Keratinocyte (primary cell): ENCODE data around the gene HMCN1. TPM values are rescaled to one million over a fixed set of nuclear protein-coding genes. Genes with fewer than 3 reads are reported as not detected.

Source experiments
- DNase-seq: peaks from one replicate; pipeline ENCODE4 v3.0.0-alpha.2; 2011; ENCODE audit warnings: low read depth, missing footprints, low spot score
- FAIRE-seq: peaks from 2 replicates; lab custom pipeline; 2011; peaks lifted over from hg19 to GRCh38; lab: Jason Lieb, UNC
- H2AFZ ChIP-seq: 2 replicates; pipeline ENCODE4 v1.6.0; 2012; ENCODE audit warnings: low read length, control low read depth, inconsistent platforms; ENCODE audit not compliant: control insufficient read depth
- H3K27ac ChIP-seq: 2 replicates; pipeline ENCODE4 v1.5.1; 2011; ENCODE audit warnings: low read length; ENCODE audit not compliant: control insufficient read depth, insufficient read depth
- H3K27me3 ChIP-seq: 3 replicates; pipeline ENCODE4 v1.6.0; 2011; ENCODE audit warnings: low read length; ENCODE audit not compliant: control insufficient read depth, insufficient read depth; ENCODE audit errors: extremely low read depth
- H3K36me3 ChIP-seq, 2 experiments: 2 replicates in 1 of 2; 3 replicates in 1 of 2; pipeline ENCODE4 v1.5.1; 2011; ENCODE audit warnings: low read length in 2 of 2, mild to moderate bottlenecking in 1 of 2; ENCODE audit not compliant: control insufficient read depth in 2 of 2, insufficient read depth in 2 of 2; ENCODE audit errors: extremely low read depth in 1 of 2
- H3K4me1 ChIP-seq: 3 replicates; pipeline ENCODE4 v1.5.1; 2011; ENCODE audit warnings: low read length; ENCODE audit not compliant: control insufficient read depth, insufficient read depth; ENCODE audit errors: extremely low read depth
- H3K4me2 ChIP-seq: 3 replicates; pipeline ENCODE4 v1.6.0; 2011; ENCODE audit warnings: low read depth, low read length; ENCODE audit not compliant: control insufficient read depth, insufficient read depth; ENCODE audit errors: extremely low read depth
- H3K4me3 ChIP-seq, 3 experiments: fragments of 200-600 bp in 1 of 3; sonication (generic) in 1 of 3; 2 replicates in 2 of 3; 3 replicates in 1 of 3; pipeline ENCODE4 v1.5.1; 2011 to 2016; ENCODE audit warnings: low read length in 3 of 3, mild to moderate bottlenecking in 3 of 3, control low read depth in 2 of 3, inconsistent platforms in 1 of 3, low read depth in 1 of 3, mixed read lengths in 1 of 3, mixed run types in 1 of 3, moderate library complexity in 1 of 3; ENCODE audit not compliant: control insufficient read depth in 2 of 3, insufficient read depth in 2 of 3; ENCODE audit errors: extremely low read depth in 1 of 3
- H3K79me2 ChIP-seq: 2 replicates; pipeline ENCODE4 v1.6.0; 2012; ENCODE audit warnings: low read length; ENCODE audit not compliant: control insufficient read depth, insufficient read depth
- H3K9ac ChIP-seq: 3 replicates; pipeline ENCODE4 v1.6.0; 2011; ENCODE audit warnings: low read length; ENCODE audit not compliant: control insufficient read depth, insufficient read depth; ENCODE audit errors: extremely low read depth
- H3K9me1 ChIP-seq: 3 replicates; pipeline ENCODE4 v1.6.0; 2011; ENCODE audit warnings: low read length; ENCODE audit not compliant: control insufficient read depth, insufficient read depth; ENCODE audit errors: extremely low read depth
- H3K9me3 ChIP-seq: 2 replicates; pipeline ENCODE4 v1.5.1; 2012; ENCODE audit warnings: low read depth, low read length; ENCODE audit not compliant: control insufficient read depth
- H4K20me1 ChIP-seq: 3 replicates; pipeline ENCODE4 v1.6.0; 2011; ENCODE audit warnings: low read length; ENCODE audit not compliant: control insufficient read depth, insufficient read depth; ENCODE audit errors: extremely low read depth
- EZH2 ChIP-seq: IDR thresholded peaks from one replicate; pipeline ENCODE4 v1.6.1; 2012; ENCODE audit warnings: inconsistent platforms, mild to moderate bottlenecking, low read length, moderate library complexity
- dilution Hi-C: fragments of 300-500 bp; cut with MboI; formaldehyde crosslinking; loops from one replicate; pipeline ENCODE4 v1.7.0; 2020; ENCODE audit warnings: low sequenced_read_pairs; ENCODE audit not compliant: extremely low pct_ligation_motif_present
- polyA plus RNA-seq, 5 experiments: library from polyadenylated mRNA; depleted of rRNA in 3 of 5; stranded (reverse) in 3 of 5; stranded (forward) in 1 of 5; unstranded in 1 of 5; fragments of >200 nt; gene quantifications; 1 replicate in 1 of 5; 2 replicates in 3 of 5; 3 replicates in 1 of 5; pipeline versions ENCODE4 v1.2.1 to v1.2.3, GENCODE V29; 2011 to 2012; ENCODE audit warnings: missing spikeins in 2 of 5, low read depth in 1 of 5, low replicate concordance in 1 of 5
- TF ChIP-seq, protein P1 (sequence below), 3 experiments: IDR thresholded peaks in 1 of 3; conservative IDR thresholded peaks in 1 of 3; optimal IDR thresholded peaks in 1 of 3; 2 replicates in 2 of 3; 3 replicates in 1 of 3; pipeline versions ENCODE3 to v1.5.1; 2011; ENCODE audit warnings: low read length in 3 of 3, mild to moderate bottlenecking in 3 of 3, moderate library complexity in 2 of 3, control low read depth in 1 of 3, inconsistent platforms in 1 of 3; ENCODE audit not compliant: insufficient read depth in 2 of 3; ENCODE audit errors: extremely low read depth in 1 of 3

The HMCN1 gene
- polyA plus RNA-seq, 1 donor (not counting 4 experiments of a cell fraction or from before 2014, with no cell fraction given) = 1.8 TPM

- Histone ChIP-seq H3K79me2 (no peaks in the 10 kb centered on the region), H3K9ac (no peak overlapping the region), H4K20me1 (no peaks in the 10 kb centered on the region), H3K27me3 (no peaks in the 10 kb centered on the region), H3K27ac (no peak overlapping the region), H3K9me1 (no peaks in the 10 kb centered on the region), H2AFZ (no peak overlapping the region), H3K4me1 (peaks cover 11% of the 10 kb centered on the region), H3K4me2 (no peak overlapping the region), H3K4me3 (no peak overlapping the region), H3K36me3 (no peaks in the 10 kb centered on the region), H3K9me3 (no peaks in the 10 kb centered on the region)
- dilution Hi-C loops = no loop called here
- FAIRE-seq (no peak), DNase-seq (no peak)
- TF ChIP-seq, protein P1, sequence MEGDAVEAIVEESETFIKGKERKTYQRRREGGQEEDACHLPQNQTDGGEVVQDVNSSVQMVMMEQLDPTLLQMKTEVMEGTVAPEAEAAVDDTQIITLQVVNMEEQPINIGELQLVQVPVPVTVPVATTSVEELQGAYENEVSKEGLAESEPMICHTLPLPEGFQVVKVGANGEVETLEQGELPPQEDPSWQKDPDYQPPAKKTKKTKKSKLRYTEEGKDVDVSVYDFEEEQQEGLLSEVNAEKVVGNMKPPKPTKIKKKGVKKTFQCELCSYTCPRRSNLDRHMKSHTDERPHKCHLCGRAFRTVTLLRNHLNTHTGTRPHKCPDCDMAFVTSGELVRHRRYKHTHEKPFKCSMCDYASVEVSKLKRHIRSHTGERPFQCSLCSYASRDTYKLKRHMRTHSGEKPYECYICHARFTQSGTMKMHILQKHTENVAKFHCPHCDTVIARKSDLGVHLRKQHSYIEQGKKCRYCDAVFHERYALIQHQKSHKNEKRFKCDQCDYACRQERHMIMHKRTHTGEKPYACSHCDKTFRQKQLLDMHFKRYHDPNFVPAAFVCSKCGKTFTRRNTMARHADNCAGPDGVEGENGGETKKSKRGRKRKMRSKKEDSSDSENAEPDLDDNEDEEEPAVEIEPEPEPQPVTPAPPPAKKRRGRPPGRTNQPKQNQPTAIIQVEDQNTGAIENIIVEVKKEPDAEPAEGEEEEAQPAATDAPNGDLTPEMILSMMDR (optimal IDR thresholded peaks at IDR 0.05 in 1 of 3, IDR thresholded peaks at IDR 0.05 in 1 of 3, conservative IDR thresholded peaks at IDR 0.05 in 1 of 3; ENCODE audit: extremely low read depth in 1 of 3, insufficient read depth in 2 of 3, low read length in 3 of 3) = no peak
- no peak for TF ChIP-seq EZH2
These were observed 344.1 kb downstream of the HMCN1 start for GRCh38 chr1:186078245-186078644.

DNA sequence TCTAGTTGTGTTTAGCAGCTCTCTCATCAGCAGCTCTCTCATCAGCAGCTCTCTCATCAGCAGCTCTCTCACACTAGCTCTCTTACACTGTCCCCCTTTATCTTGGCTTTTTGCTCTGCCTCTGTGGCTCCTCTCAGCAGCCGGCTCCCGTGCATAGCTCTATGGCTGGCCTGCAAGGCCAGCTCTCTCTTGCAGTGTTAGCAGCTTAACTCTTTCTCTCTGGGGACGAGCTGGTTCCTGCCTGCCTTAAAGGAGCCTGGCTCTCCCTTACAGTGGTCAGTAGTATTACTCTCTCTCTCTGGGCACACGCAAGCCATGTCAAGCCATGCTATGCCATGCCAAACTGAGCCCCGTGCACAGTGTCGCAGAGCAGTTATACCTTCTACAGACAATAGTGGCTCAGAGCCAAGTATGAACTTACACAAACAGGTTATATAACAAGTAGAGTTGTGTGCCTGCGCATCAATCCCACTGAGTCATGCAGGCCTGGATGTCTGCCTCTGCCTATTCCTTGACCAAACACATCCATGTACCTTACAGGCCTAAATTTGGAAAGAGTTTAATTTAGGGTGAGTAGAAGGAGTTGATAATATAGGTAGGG lies 345.0 kb downstream of the HMCN1 start:
- H3K9ac ChIP-seq = no peak overlapping the region
- H3K27me3 ChIP-seq = no peaks in the 10 kb centered on the region
- H3K36me3 ChIP-seq = no peaks in the 10 kb centered on the region
- no peak for DNase-seq
- FAIRE-seq = peak; percentile 43
- TF ChIP-seq, protein P1 (optimal IDR thresholded peaks at IDR 0.05 in 1 of 3, IDR thresholded peaks at IDR 0.05 in 1 of 3, conservative IDR thresholded peaks at IDR 0.05 in 1 of 3; ENCODE audit: extremely low read depth in 1 of 3, insufficient read depth in 2 of 3, low read length in 3 of 3) = no peak
- no peak for TF ChIP-seq EZH2
- dilution Hi-C loops = no loop called here
- H3K27ac ChIP-seq = no peak overlapping the region
- no peaks in the 10 kb centered on the region for H3K9me1 ChIP-seq
- H4K20me1 ChIP-seq = no peaks in the 10 kb centered on the region
- H3K4me2 ChIP-seq = no peak overlapping the region
- H3K4me1 ChIP-seq = peaks cover 11% of the 10 kb centered on the region
- H3K79me2 ChIP-seq = no peaks in the 10 kb centered on the region
- no peak overlapping the region for H2AFZ ChIP-seq
- no peak overlapping the region for H3K4me3 ChIP-seq
- H3K9me3 ChIP-seq = no peaks in the 10 kb centered on the region
